ENCODE measurements around the gene YY2. TPM values are rescaled to one million over a fixed set of nuclear protein-coding genes. Genes with fewer than 3 reads are reported as not detected.

Gene YY2
- total and polyA plus RNA-seq, 2 of the 4 experiments (the other 2 are of a cell fraction), result 0.72 to 2.5 TPM

- intact Hi-C loops (cut with micrococcal nuclease) (no loop called here), dilution Hi-C loops (cut with HindIII; ENCODE audit: low sequenced_read_pairs, unreplicated experiment) (no loop called here), in situ Hi-C loops (cut with MboI; ENCODE audit: low sequenced_read_pairs) (no loop called here)
- Histone ChIP-seq H2AFZ (replicated peaks; ENCODE audit: low read length, poor library complexity) (no peak overlapping the region), H3K9me1 (ENCODE audit: insufficient read depth, low read length) (no peaks in the 10 kb centered on the region), H3K79me1 (ENCODE audit: low read depth in 1 of 2, low read length in 2 of 2) (no peaks in the 10 kb centered on the region), H3K9ac (ENCODE audit: low read depth, low read length) (no peak overlapping the region), H2BK20ac (ENCODE audit: low read depth, low read length) (no peak overlapping the region), H4K20me1 (ENCODE audit: insufficient read depth, low read length) (no peaks in the 10 kb centered on the region), H3K27me3 (ENCODE audit: control insufficient read depth, insufficient read depth, low read length) (peaks cover 16% of the 10 kb centered on the region), H3K9me3 (ENCODE audit: control insufficient read depth, insufficient read depth, low read length) (no peaks in the 10 kb centered on the region), H3K4me1 (ENCODE audit: control insufficient read depth, insufficient read depth, low read length) (no peaks in the 10 kb centered on the region), H3K4ac (ENCODE audit: low read depth, low read length) (no peak overlapping the region), H4K8ac (ENCODE audit: low read depth in 2 of 2, low read length in 2 of 2) (no peak overlapping the region), H2AK9ac (replicated peaks; ENCODE audit: low read depth, low read length, poor library complexity) (no peak overlapping the region), H2BK15ac (ENCODE audit: low read depth, low read length) (no peak overlapping the region), H3K56ac (ENCODE audit: extremely low read depth, insufficient read depth, low read length) (no peak overlapping the region), H3K23ac (ENCODE audit: low read depth, low read length) (no peak overlapping the region), H3K27ac (ENCODE audit: insufficient read depth, low read length) (no peak overlapping the region), H3K4me2 (ENCODE audit: low read depth, low read length) (no peak overlapping the region), H3K14ac (replicated peaks; ENCODE audit: low read depth, low read length) (no peak overlapping the region), H3K4me3 (ENCODE audit: insufficient read depth, low read depth, low read length) (no peak overlapping the region), H4K91ac (ENCODE audit: insufficient read depth, low read depth, low read length) (no peak overlapping the region), H2AK5ac (ENCODE audit: low read depth, low read length) (no peak overlapping the region), H2BK120ac (ENCODE audit: low read depth, low read length) (no peak overlapping the region), H2BK5ac (ENCODE audit: low read depth, low read length, poor library complexity, severe bottlenecking) (no peak overlapping the region), H4K5ac (ENCODE audit: low read depth, low read length) (no peak overlapping the region), H3K18ac (ENCODE audit: low read depth, low read length) (no peak overlapping the region), H3K36me3 (ENCODE audit: control insufficient read depth, insufficient read depth, low read length) (no peaks in the 10 kb centered on the region)
- ChIA-PET POLR2A (ENCODE audit: unreplicated experiment) (no interaction called here), CTCF (no interaction called here)
- ATAC-seq (ENCODE audit: low read depth) (no peak), DNase-seq (no peak)
- no TSS peak for BruUV-seq (replicated peaks)
- TF ChIP-seq USF2 (IDR thresholded peaks at IDR 0.05; ENCODE audit: low read depth, low read length) (no peak), SMC3 (IDR thresholded peaks at IDR 0.05; ENCODE audit: low read depth, low read length) (no peak), MAFK (IDR thresholded peaks at IDR 0.05; ENCODE audit: low read depth, low read length) (no peak), FOS (IDR thresholded peaks at IDR 0.05; ENCODE audit: low read depth, low read length) (no peak), MAZ (IDR thresholded peaks at IDR 0.05; ENCODE audit: borderline replicate concordance, low read depth, low read length) (no peak), RFX5 (IDR thresholded peaks at IDR 0.05; ENCODE audit: low read depth, low read length) (no peak), RCOR1 (IDR thresholded peaks at IDR 0.05; ENCODE audit: insufficient replicate concordance, low read length) (no peak), CHD1 (IDR thresholded peaks at IDR 0.05; ENCODE audit: low read depth, low read length) (no peak), BHLHE40 (IDR thresholded peaks at IDR 0.05; ENCODE audit: low read depth, low read length) (no peak), MXI1 (IDR thresholded peaks at IDR 0.05; ENCODE audit: borderline replicate concordance, low read depth, low read length) (no peak), CEBPB (IDR thresholded peaks at IDR 0.05; ENCODE audit: low read depth, low read length) (no peak), POLR2A (IDR thresholded peaks at IDR 0.05; ENCODE audit: low read depth, low read length) (no peak)
- TF ChIP-seq, protein P1, sequence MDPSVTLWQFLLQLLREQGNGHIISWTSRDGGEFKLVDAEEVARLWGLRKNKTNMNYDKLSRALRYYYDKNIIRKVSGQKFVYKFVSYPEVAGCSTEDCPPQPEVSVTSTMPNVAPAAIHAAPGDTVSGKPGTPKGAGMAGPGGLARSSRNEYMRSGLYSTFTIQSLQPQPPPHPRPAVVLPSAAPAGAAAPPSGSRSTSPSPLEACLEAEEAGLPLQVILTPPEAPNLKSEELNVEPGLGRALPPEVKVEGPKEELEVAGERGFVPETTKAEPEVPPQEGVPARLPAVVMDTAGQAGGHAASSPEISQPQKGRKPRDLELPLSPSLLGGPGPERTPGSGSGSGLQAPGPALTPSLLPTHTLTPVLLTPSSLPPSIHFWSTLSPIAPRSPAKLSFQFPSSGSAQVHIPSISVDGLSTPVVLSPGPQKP (IDR thresholded peaks at IDR 0.05; ENCODE audit: borderline replicate concordance, low read depth, low read length), result no peak
- TF ChIP-seq, protein P2, sequence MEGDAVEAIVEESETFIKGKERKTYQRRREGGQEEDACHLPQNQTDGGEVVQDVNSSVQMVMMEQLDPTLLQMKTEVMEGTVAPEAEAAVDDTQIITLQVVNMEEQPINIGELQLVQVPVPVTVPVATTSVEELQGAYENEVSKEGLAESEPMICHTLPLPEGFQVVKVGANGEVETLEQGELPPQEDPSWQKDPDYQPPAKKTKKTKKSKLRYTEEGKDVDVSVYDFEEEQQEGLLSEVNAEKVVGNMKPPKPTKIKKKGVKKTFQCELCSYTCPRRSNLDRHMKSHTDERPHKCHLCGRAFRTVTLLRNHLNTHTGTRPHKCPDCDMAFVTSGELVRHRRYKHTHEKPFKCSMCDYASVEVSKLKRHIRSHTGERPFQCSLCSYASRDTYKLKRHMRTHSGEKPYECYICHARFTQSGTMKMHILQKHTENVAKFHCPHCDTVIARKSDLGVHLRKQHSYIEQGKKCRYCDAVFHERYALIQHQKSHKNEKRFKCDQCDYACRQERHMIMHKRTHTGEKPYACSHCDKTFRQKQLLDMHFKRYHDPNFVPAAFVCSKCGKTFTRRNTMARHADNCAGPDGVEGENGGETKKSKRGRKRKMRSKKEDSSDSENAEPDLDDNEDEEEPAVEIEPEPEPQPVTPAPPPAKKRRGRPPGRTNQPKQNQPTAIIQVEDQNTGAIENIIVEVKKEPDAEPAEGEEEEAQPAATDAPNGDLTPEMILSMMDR (conservative IDR thresholded peaks at IDR 0.05; ENCODE audit: low read depth, low read length), result no peak
Measured at GRCh38 chrX:21813612-21814368, 42.0 kb upstream of the YY2 start.
